Sigmoid colon (tissue), 3 donors: ENCODE results near the gene CD81.

Experiments
- POLR2A ChIP-seq, 2 donors: fragments of 450-650 bp; IDR thresholded peaks; one replicate each; pipeline ENCODE4 v1.6.1; 2016; ENCODE audit warnings: antibody characterized with exemption in 2 of 2, mild to moderate bottlenecking in 2 of 2, moderate library complexity in 2 of 2
- TF ChIP-seq, protein P1 (sequence below), 4 experiments: fragments of 450-650 bp in 3 of 4; fragments of 200-600 bp in 1 of 4; IDR thresholded peaks; one replicate each; pipeline ENCODE4 v1.5.1; 2016 to 2019; ENCODE audit warnings: antibody characterized with exemption in 4 of 4, mild to moderate bottlenecking in 3 of 4, moderate library complexity in 2 of 4

DNA sequence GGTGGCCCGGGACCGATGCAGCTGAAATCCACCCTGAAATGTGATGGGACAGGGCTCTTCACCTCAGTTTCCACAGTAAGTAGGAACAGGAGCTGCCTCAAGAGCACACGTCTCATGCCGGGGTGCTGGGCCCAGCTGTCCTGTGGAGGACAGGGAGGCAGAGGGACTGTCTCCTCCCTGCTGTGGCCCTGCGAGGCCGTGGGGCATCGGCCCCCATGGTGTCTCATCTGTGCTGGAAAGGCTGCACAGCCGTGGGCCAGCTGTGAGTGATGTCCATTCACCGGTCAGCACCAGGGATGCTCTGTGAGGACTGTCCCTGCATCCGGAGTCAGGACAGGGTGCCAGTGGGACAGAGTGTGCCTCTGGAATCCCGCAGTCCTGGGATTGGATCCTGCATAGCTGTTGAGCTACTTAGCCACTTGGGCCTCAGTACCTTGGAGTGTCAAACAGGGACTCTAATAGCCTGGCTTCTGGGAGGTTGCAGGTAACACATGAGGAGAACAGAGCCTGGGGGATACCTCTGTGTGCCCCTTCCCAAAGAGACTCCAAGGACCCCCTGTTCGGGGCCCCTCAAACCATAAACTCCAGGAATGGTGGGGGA lies 50.7 kb downstream of the CD81 start:
- TF ChIP-seq, protein P1, sequence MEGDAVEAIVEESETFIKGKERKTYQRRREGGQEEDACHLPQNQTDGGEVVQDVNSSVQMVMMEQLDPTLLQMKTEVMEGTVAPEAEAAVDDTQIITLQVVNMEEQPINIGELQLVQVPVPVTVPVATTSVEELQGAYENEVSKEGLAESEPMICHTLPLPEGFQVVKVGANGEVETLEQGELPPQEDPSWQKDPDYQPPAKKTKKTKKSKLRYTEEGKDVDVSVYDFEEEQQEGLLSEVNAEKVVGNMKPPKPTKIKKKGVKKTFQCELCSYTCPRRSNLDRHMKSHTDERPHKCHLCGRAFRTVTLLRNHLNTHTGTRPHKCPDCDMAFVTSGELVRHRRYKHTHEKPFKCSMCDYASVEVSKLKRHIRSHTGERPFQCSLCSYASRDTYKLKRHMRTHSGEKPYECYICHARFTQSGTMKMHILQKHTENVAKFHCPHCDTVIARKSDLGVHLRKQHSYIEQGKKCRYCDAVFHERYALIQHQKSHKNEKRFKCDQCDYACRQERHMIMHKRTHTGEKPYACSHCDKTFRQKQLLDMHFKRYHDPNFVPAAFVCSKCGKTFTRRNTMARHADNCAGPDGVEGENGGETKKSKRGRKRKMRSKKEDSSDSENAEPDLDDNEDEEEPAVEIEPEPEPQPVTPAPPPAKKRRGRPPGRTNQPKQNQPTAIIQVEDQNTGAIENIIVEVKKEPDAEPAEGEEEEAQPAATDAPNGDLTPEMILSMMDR (IDR thresholded peaks at IDR 0.05) = no peak
- no peak for TF ChIP-seq POLR2A (IDR thresholded peaks at IDR 0.05)
